GDM1 (cell line): ENCODE results near the gene SEPTIN7.

ENCODE experiments used
- DNase-seq: peaks from one replicate; lab custom pipeline; 2025; lab: John Stamatoyannopoulos, UW

The SEPTIN7 gene

DNA sequence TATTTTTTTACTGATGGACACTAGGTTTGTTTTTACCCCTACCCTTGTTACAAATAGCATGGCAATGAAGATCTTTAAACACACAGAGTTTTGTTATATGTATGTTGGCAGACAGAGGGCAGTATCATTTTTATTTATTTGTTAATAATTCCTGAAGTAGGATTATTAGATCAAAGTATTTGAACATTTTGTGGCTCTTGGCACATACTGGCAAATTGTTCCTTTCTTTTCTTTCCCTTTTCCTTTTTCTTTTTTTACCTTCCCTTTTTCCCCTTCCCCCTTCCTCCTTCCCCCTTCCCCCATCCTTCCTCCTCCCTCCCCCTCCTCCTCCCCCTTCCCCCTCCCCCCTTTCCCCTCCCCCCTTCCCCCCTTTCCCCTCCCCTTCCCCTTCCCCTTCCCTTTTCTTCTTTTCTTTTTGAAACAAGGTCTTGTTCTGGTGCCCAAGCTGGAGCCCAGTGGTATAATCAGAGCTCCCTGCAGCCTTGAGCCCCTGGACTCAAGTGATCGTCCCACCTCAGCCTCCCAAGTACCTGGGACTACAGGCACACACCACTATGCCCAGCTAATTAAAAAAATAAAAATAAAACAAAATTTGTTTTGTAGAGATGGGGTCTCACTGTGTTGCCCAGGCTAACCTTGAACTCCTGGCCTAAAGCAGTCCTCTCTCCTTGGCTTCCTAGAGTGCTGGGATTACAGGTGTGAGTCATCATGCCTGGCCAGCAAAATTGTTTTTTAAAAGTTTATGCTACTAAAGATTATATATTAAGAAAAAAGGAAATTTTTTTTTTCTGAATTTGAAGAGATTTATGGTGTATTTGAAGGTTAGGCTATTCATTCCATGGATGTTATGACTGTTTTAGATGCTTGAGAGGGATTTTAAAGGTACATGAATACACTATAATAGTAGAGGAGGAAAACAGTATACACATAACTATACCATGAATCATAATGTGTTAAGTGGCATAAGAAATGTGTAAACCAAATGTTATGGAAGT is 39.3 kb downstream of the SEPTIN7 start:
- no peak for DNase-seq

DNA sequence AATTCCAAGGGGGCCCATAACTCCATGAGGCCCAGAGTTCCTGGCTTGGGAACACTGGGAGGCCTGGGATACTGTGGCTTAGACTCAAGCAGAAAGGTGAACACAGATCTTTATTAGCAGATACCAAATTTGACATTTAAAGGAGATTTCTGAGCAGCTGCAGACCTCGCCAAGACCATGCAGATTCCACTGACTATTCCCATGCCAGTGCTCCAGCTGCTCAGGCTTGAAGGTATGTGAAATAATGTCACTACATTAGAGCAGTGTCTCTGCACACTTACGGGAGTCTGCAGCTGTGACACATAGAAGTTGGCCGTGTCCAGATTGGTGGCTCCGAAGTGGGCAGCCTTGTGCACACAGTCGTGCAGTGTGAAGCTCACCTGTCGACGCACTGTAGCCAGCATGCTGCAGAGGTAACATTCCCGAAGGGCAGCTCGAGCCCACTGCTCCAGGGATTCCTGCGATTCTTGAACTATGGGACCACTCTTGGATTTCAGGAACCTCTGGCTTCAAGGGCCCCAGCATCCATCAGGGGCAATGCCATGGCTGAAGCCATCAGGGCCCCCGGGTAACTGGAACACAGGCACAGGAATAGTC is 46.1 kb downstream of the SEPTIN7 start:
- DNase-seq: no peak

DNA sequence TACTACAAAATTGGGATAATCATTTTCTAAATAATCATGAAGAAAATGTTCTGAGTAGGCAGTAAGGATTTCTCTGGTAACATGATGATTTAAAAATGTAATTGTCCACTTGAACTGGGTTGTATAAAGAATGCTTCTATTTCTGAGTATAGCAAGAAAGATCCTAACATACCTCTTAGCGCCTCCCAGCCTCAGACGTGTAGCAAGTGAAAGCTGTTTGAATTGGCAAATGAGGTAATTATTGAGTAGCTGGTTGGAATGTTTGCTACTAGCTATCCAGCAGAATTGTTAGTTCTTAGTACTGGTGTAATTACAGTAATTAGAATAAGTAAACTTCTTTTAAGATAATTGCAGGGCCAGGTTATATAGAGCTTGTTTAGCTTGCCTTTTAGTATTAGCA is 47.9 kb downstream of the SEPTIN7 start:
- no peak for DNase-seq

DNA sequence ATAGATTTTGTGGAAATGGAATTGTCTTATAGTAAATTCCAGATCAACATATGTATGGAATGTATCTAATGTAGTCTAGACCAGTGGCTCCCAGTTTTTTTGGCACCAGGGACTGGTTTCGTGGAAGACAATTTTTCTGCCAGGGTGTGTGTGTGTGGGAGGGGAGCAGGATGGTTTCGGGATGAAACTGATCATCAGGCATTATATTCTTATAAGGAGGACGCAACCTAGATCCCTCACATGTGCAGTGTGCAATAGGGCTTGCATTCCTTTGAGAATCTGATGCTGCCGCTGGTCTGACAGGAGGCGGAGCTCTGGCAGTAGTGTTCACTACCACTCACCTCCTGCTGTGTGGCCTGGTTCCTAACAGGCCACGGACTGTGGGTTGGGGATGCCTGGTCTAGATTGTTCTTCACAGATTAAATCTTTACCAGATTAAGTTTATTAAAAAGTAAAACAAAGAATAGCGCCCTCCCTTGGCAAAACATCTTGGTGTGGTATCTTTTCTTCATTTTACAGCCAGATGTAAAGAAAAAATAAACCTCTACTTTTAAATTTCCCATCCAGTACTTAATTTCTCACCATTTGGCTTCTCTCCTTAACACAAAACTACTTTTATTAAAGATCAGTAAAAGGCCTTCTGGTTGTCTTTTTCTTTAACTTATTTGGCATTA is 48.4 kb downstream of the SEPTIN7 start:
- DNase-seq: no peak

DNA sequence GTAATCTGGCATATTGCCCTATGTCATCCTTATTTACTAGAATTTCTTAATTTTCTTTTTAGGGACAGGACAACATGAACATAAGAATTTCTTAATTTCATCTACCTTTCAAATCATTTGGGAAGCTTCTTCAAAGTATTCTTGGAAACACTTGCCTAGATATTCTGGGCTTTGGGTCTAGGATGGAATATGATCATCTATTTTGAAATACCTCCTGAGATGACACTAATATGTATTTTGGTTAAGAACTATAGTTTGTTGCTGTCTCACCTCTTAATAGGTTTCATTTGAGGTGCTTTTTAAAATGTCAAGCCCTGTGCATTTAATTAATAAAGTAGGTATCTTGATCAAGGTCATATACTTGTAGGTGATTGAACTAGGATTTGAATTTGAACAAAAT is 49.1 kb downstream of the SEPTIN7 start:
- DNase-seq: no peak
